Stimulated activated CD4-positive, alpha-beta T cell treated with anti-CD3 and anti-CD28 coated beads, Interleukin-4, amount 100 ng/mL, for 48 hours (primary cell): ENCODE measurements around the gene SNX6.
"Not testable (repeated sequence)": the region's sequence is repeated elsewhere in the genome, so short reads cannot be mapped to it uniquely, and the experiment has no call there.

ENCODE experiments used
- DNase-seq, 2 donors: peaks; one replicate each; pipeline ENCODE4 v3.0.0-alpha.2; 2020; ENCODE audit warnings: low read depth in 2 of 2

Gene SNX6

DNA sequence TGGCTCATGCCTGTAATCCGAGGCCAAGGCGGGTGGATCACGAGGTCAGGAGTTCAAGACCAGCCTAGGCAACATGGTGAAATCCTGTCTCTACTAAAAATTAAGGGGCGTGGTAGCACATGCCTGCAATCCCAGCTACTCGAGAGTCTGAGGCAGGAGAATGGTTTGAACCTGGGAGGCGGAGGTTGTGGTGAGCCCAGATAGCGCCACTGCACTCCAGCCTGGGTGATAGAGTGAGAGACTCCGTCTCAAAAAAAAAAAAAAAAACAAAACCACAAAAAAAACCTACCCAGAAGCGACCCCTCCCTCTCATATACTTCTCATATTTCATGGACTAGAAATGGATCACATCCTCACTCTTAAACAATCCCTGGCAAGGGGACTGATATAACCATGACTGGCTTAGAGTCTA lies 4.4 kb upstream of the SNX6 start:
- DNase-seq: not testable (repeated sequence)

- no peak for DNase-seq
Observed at GRCh38 chr14:34633742-34634141, 3.8 kb upstream of the SNX6 start.

DNA sequence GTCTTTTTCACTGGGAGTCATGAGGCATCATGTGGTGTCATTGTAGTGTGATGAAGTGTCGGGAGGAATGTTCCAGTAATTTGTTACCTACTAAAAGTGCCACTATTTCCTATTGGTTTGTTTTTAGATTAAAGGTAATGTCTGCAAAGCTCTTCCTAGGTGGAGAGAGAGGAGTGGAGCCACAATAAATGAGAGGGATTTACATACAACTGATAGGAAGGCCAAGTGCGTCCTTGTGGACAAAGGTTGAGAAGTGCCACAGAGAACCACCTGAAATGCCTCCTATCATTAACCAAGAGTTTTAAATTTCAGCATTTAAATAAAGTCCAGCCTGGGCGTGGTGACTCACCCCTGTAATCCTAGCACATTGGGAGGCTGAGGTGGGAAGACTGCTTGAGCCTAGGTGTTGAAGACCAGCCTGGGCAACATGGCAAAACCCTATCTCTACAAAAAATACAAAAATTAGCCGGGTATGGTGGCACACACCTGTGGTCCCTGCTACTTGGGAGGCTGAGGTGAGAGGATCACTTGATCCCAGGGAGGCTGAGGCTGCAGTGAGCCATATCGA lies 2.5 kb upstream of the SNX6 start:
- DNase-seq: no peak

DNA sequence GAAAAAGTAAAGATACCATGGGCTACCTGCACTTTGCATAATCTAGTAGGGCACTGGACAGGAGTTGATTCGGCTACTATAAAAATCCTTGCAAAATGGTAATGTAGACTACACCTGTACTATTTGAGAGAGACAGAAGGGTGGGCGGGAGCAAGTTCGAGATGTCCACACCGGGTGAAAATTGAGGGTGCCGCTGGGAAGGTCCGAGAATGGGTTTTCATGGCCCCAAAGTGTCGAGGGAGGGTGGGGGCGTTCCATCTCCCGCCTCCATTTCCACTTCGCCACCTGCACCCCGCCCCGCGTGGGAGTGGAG lies 648 bp downstream of the SNX6 start:
- DNase-seq: no peak

GRCh38 chr14:34628681-34629135 lies 1.2 kb downstream of the SNX6 start:
- no peak for DNase-seq

DNA sequence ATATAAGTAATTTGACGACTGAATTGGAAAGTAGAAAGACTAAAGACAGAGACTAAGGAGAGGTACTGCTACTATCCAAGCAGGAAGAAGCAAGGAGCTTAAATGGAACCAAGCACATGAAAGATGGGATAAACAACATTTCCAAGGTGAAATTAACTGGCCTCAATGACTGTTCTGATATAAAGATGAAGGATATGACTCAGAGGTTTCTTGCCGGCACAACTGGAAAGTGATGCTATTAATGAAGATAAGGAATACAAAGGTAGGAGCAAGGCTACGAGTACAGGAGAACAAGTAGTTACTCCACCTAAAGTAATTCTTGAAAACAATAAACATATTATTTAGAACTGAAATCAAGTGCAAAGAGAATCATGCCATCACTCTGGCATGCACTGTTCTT lies 6.4 kb downstream of the SNX6 start:
- DNase-seq: no peak

GRCh38 chr14:34620839-34621238 lies 9.1 kb downstream of the SNX6 start:
- DNase-seq: no peak

- no peak for DNase-seq
Observed at GRCh38 chr14:34620115-34620514, 9.8 kb downstream of the SNX6 start.

DNA sequence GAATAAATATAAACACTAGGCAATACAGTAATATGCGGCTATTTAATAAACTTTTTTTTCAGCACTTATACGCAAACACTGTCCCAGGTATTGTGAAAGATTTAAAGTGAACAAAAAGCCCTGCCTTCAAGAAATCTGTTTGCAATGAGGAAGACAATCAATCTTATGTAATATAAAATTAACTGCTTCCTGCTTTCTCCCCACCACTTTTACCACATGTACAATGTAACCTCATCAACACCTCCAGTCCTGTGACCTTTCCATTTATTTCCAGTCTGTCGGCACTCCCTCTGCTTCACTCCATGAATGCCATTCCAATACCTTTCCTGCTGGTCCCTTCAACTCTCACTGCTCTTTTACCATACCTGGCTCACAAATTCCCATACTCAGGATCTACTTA lies 10.5 kb downstream of the SNX6 start:
- DNase-seq: no peak

DNA sequence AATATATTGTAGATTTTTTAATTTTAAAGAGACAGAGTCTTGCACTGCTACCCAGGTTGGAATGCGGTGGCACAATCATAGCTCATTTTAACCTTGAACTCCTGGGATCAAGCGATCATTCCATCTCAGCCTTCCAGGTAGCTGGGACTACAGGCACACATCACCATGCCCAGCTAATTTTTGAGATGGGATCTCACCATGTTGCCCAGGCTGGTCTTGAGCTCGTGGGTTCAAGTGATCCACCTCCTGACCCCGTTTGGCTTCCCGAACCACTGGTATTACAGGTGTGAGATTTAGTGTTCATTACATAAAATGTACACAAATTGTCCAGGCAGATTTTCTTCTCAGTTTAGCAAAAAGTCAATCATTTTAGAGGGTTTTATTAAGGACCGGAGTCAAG lies 13.6 kb downstream of the SNX6 start:
- no peak for DNase-seq

GRCh38 chr14:34615507-34615906 lies 14.4 kb downstream of the SNX6 start:
- no peak for DNase-seq

GRCh38 chr14:34614638-34615037 lies 15.3 kb downstream of the SNX6 start:
- DNase-seq: no peak

DNA sequence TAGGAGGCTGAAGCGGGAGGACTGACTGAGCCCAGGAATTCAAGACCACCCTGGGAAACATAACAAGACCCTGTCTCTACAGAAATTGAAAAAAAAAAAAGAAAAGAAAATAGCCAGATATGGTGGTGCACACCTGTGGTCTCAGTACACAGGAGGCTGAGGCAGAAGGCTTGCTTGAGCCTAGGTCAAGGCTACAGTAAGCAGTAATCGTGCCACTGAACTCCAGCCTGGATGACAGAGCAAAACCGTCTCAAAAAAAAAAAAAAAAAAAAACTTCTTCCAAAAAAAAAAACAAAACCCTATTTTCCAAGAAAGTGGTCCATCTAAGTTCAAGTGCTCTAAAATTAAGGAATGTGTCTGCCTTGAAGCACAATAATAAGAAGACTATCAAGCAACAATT lies 19.8 kb downstream of the SNX6 start:
- DNase-seq: no peak

GRCh38 chr14:34605461-34605860 lies 24.5 kb downstream of the SNX6 start:
- no peak for DNase-seq

GRCh38 chr14:34604995-34605394 lies 25.0 kb downstream of the SNX6 start:
- DNase-seq: no peak

DNA sequence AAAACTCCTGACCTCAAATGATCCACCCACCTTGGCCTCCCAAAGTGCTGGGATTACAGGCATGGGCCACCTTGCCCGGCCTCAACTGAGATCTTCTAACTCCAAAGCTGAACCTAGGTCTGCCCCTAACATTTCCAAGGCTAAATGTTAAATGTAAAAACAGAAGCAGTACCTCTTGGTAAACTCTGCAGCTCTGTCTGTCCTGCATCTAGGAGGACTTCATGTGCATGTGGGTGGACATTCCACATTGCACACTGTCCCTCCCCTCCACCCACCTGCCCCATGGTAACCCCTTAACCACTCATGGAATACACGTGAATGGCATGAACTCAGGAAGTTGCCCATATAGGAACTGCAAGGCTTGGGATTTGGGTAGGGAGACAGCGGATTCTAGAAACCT lies 33.1 kb downstream of the SNX6 start:
- DNase-seq: no peak

DNA sequence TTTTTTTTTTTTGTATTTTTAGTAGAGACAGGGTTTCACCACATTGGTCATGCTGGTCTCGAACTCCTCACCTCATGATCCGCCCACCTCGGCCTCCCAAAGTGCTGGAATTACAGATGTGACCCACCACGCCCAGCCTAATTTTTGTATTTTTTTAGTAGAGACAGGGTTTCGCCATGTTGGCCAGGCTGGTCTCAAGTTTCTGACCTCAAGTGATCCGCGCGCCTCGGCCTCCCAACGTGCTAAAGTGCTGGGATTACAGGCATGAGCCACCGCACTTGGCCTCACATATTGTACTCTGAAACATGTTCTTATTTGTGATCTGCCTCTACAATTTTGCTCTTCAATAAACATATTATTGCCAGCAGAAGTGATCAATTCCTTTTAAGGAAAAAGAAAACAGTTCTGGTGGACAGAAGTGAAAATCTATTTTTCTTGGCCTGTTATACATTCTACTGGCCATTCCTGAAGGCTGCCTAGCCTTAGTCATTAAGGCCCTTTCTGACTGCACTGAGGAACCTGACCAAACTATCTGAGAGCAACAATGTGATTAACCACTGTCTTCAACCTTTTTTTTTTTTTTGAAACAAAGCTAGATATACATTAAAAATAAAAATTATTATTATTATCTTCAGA lies 36.1 kb downstream of the SNX6 start:
- DNase-seq: no peak

DNA sequence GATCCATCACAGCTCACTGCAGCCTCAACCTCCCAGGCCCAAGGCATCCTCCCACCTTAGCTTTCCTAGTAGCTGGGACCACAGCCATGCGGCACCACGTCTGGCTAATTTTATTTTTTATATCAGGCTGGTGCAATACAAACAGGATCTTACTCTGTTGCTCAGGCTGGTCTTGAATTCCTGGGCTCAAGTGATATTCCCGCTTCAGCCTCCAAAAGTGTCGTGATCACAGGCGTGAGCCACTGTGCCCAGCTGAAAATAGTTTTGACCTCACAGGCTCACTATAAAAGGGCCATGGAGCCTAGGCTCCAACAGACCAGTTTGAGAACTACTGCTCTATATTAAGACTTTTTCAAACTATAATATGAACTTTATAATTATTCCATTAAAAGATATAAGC lies 37.3 kb downstream of the SNX6 start:
- no peak for DNase-seq

- no peak for DNase-seq
Observed at GRCh38 chr14:34583525-34583924, 46.4 kb downstream of the SNX6 start.

- DNase-seq: no peak
Observed at GRCh38 chr14:34582117-34582680, 47.7 kb downstream of the SNX6 start.

- DNase-seq: no peak
Observed at GRCh38 chr14:34580381-34580780, 49.6 kb downstream of the SNX6 start.

DNA sequence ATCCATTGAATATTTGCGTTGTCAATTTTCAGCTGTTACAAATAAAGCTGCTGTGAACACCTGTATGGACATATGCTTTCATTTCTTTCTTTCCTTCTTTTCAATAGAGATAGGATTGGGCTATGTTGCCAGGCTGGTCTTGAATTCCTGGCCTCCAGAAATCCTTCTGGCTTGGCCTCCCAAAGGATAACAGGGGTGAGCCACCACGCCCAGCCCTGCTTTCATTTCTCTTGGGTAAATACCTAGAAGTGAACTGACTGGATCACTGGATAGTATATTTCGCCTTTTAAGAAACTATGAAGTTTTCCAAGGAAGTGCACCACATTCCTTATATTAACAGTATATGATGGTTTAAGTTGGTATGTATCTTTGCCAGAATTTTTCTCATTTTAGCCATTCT lies 58.2 kb downstream of the SNX6 start:
- no peak for DNase-seq

DNA sequence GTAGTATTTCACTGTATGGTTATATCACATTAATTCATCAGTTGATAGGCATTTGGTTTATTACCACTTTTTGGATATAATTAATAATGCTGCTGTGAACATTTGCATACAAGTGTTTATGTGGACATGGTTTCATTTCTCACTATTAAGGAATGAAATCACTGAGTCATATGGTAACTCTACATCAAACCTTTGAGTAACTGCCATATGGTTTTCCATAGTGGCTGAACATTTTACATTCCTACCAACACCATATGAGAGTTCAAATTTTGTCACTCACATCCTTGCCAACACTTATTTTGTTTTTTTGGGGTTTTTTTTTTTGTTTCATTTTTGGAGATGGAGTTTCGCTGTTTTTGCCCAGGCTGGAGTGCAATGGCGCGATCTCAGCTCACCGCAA lies 60.2 kb downstream of the SNX6 start:
- no peak for DNase-seq

- DNase-seq: no peak
Observed at GRCh38 chr14:34568803-34569202, 61.1 kb downstream of the SNX6 start.
